ENCODE results near the gene TACO1.

The TACO1 gene

GRCh38 chr17:63645775-63646487, 45.2 kb downstream of the TACO1 start (continued):
- no peak for TF ChIP-seq TCF7L2 (IDR thresholded peaks at IDR 0.05; ENCODE audit: borderline replicate concordance, low read depth, low read length)
- TF ChIP-seq ZNF704 (tag by site-specific recombination; IDR thresholded peaks at IDR 0.05) = no peak

DNA sequence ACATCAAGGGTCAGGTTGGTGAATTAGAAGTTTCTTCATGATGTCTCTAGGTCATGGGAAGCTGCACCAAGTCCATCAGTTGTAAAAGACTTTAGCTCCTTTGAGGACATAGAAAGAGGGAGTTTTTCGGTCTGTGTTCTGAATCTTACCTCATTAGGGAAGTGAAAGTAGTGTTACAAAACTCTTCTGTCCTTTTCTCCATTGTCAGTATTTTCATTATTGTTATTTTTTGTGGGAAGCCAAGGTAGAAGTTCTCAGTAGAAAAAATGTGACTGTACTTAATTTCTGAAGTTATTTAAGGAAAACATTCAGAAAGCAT, 45.8 kb downstream of the TACO1 start:
- H3K9me3 ChIP-seq (ENCODE audit: control insufficient read depth, insufficient read depth, low read depth, low read length) = no peaks in the 10 kb centered on the region
- ChIA-PET POLR2A (interaction anchor here (1.5 kb wide), 1 partner anchor 18 kb away, joined by 3 read pairs; no protein-coding TSS in a partner anchor), CTCF (no interaction called here)
- no peak overlapping the region for H3K27ac ChIP-seq (ENCODE audit: extremely low read depth, low read depth, low read length)
- TF ChIP-seq ZNF311 (tag by site-specific recombination; IDR thresholded peaks at IDR 0.05; ENCODE audit: borderline replicate concordance) (no peak), ZNF157 (tag by site-specific recombination; IDR thresholded peaks at IDR 0.05) (no peak), ZNF513 (tag by site-specific recombination; IDR thresholded peaks at IDR 0.05) (no peak), ZSCAN16 (tag by site-specific recombination; IDR thresholded peaks at IDR 0.05) (no peak), ZNF530 (tag by site-specific recombination; IDR thresholded peaks at IDR 0.05; ENCODE audit: low read depth) (no peak), ZNF677 (tag by site-specific recombination; IDR thresholded peaks at IDR 0.05) (no peak), ZNF266 (tag by site-specific recombination; IDR thresholded peaks at IDR 0.05; ENCODE audit: low read depth) (no peak), ZNF600 (tag by site-specific recombination; IDR thresholded peaks at IDR 0.05) (no peak)
- H3K4me3 ChIP-seq (ENCODE audit: low read depth, low read length) = no peak overlapping the region
- H3K4me1 ChIP-seq (ENCODE audit: control insufficient read depth, insufficient read depth, low read length) = no peaks in the 10 kb centered on the region
- H3K36me3 ChIP-seq (ENCODE audit: control insufficient read depth in 2 of 2, insufficient read depth in 1 of 2, low read length in 2 of 2) = peaks cover 41 to 46% of the 10 kb centered on the region in 2 experiments

DNA sequence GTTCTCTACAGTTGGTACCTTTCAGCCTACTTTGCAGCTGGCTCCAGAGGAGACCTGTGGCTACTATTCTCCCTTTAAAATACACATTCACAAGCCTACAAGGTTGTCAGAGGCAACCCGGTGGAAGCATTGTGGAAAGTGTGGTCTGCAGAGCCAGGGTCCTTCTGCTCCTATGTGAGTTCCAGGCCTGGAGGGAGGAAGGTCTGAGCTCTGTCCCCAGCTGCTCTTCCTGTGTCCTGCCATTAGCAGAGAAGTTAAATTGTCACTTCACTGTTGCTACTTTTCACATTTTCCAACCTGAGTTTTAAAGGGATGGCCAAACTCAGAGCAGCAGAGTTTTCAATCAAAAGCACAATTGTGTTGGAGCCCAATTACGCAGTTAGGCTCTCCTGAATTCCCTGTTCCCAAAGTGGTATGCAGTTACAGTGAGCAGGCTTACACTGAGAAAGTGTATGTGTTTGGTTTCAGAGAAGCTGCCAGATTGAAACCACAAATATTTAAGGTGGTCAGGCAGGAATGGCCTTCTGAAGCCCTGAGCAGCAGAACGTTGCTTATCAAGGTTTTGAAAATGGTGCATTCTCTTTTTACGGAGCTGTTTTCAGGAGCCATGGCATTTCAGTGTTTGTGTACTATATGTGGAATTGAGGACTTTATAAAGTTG, 46.5 kb downstream of the TACO1 start:
- no peak overlapping the region for H3K4me3 ChIP-seq (ENCODE audit: low read depth, low read length)
- H3K9me3 ChIP-seq (ENCODE audit: control insufficient read depth, insufficient read depth, low read depth, low read length) = no peaks in the 10 kb centered on the region
- H3K27ac ChIP-seq (ENCODE audit: extremely low read depth, low read depth, low read length) = no peak overlapping the region
- ChIA-PET CTCF (interaction anchor here (0.6 kb wide), 1 partner anchor 43 kb away, joined by 3 read pairs; no protein-coding TSS in a partner anchor), POLR2A (interaction anchor here (0.5 to 1.5 kb wide), 4 partner anchors 17 to 29 kb away, joined by 3 to 4 read pairs (median 3); partner anchors contain the start of gene MAP3K3)
- no peaks in the 10 kb centered on the region for H3K4me1 ChIP-seq (ENCODE audit: control insufficient read depth, insufficient read depth, low read length)
- H3K36me3 ChIP-seq (ENCODE audit: control insufficient read depth in 2 of 2, insufficient read depth in 1 of 2, low read length in 2 of 2) = peaks cover 40 to 46% of the 10 kb centered on the region in 2 experiments
- TF ChIP-seq KLF9 (tag by site-specific recombination; IDR thresholded peaks at IDR 0.05; ENCODE audit: low read depth) = no peak
- TF ChIP-seq ZBTB10 (tag by site-specific recombination; IDR thresholded peaks at IDR 0.05) = no peak

DNA sequence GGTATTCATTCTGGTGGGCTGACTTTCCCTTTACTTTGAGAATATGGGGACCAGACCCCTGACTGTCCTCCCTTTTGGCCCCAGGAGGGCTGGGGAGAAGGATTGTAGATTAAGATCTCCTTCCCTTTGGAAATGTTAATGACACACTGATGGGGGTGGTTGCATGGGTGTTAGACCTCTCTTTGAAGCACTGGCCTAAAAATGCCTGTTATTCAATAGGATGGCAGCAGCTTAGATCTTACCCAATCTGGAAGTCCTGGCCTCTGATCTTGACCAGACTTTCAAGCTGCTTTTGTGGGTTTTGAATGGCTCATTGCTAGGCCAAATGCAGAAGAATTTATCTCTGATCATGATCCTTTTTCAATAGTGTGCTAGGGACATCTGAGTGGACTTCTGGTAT, 47.2 kb downstream of the TACO1 start:
- no peak overlapping the region for H3K4me3 ChIP-seq (ENCODE audit: low read depth, low read length)
- CTCF ChIA-PET = interaction anchor here (0.6 to 0.7 kb wide), 2 partner anchors 36 to 43 kb away, joined by 3 read pairs; no protein-coding TSS in a partner anchor
- peaks cover 34 to 54% of the 10 kb centered on the region in 2 experiments for H3K36me3 ChIP-seq (ENCODE audit: control insufficient read depth in 2 of 2, insufficient read depth in 1 of 2, low read length in 2 of 2)
- no peaks in the 10 kb centered on the region for H3K4me1 ChIP-seq (ENCODE audit: control insufficient read depth, insufficient read depth, low read length)
- no peaks in the 10 kb centered on the region for H3K9me3 ChIP-seq (ENCODE audit: control insufficient read depth, insufficient read depth, low read depth, low read length)
- POLR2A ChIA-PET = interaction anchor here (0.5 to 1.5 kb wide), 3 partner anchors 16 to 26 kb away, joined by 3 to 4 read pairs (median 3); partner anchors contain the start of gene MAP3K3
- H3K27ac ChIP-seq (ENCODE audit: extremely low read depth, low read depth, low read length) = no peak overlapping the region
- TF ChIP-seq FEZF1 (tag by site-specific recombination; IDR thresholded peaks at IDR 0.05) (no peak), ZNF704 (tag by site-specific recombination; IDR thresholded peaks at IDR 0.05) (no peak), ZNF658 (tag by site-specific recombination; IDR thresholded peaks at IDR 0.05) (no peak), ZNF324 (tag by site-specific recombination; IDR thresholded peaks at IDR 0.05) (no peak), ZNF248 (tag by site-specific recombination; IDR thresholded peaks at IDR 0.05) (no peak), ZNF837 (tag by site-specific recombination; IDR thresholded peaks at IDR 0.05) (no peak), ZNF423 (tag by site-specific recombination; IDR thresholded peaks at IDR 0.05) (no peak), ZNF600 (tag by site-specific recombination; IDR thresholded peaks at IDR 0.05) (no peak), ZNF792 (tag by site-specific recombination; IDR thresholded peaks at IDR 0.05) (no peak)
- TF ChIP-seq, protein P1, sequence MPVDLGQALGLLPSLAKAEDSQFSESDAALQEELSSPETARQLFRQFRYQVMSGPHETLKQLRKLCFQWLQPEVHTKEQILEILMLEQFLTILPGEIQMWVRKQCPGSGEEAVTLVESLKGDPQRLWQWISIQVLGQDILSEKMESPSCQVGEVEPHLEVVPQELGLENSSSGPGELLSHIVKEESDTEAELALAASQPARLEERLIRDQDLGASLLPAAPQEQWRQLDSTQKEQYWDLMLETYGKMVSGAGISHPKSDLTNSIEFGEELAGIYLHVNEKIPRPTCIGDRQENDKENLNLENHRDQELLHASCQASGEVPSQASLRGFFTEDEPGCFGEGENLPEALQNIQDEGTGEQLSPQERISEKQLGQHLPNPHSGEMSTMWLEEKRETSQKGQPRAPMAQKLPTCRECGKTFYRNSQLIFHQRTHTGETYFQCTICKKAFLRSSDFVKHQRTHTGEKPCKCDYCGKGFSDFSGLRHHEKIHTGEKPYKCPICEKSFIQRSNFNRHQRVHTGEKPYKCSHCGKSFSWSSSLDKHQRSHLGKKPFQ (tag by site-specific recombination; IDR thresholded peaks at IDR 0.05) = no peak
